Keratinocyte (primary cell): ENCODE measurements around the gene RAB37. TPM values are rescaled to one million over a fixed set of nuclear protein-coding genes. Genes with fewer than 3 reads are reported as not detected.

Experiments
- DNase-seq: peaks from one replicate; pipeline ENCODE4 v3.0.0-alpha.2; 2011; ENCODE audit warnings: low read depth, missing footprints, low spot score
- FAIRE-seq: peaks from 2 replicates; lab custom pipeline; 2011; peaks lifted over from hg19 to GRCh38; lab: Jason Lieb, UNC
- H2AFZ ChIP-seq: 2 replicates; pipeline ENCODE4 v1.6.0; 2012; ENCODE audit warnings: low read length, control low read depth, inconsistent platforms; ENCODE audit not compliant: control insufficient read depth
- H3K27ac ChIP-seq: 2 replicates; pipeline ENCODE4 v1.5.1; 2011; ENCODE audit warnings: low read length; ENCODE audit not compliant: control insufficient read depth, insufficient read depth
- H3K27me3 ChIP-seq: 3 replicates; pipeline ENCODE4 v1.6.0; 2011; ENCODE audit warnings: low read length; ENCODE audit not compliant: control insufficient read depth, insufficient read depth; ENCODE audit errors: extremely low read depth
- H3K36me3 ChIP-seq, 2 experiments: 2 replicates in 1 of 2; 3 replicates in 1 of 2; pipeline ENCODE4 v1.5.1; 2011; ENCODE audit warnings: low read length in 2 of 2, mild to moderate bottlenecking in 1 of 2; ENCODE audit not compliant: control insufficient read depth in 2 of 2, insufficient read depth in 2 of 2; ENCODE audit errors: extremely low read depth in 1 of 2
- H3K4me1 ChIP-seq: 3 replicates; pipeline ENCODE4 v1.5.1; 2011; ENCODE audit warnings: low read length; ENCODE audit not compliant: control insufficient read depth, insufficient read depth; ENCODE audit errors: extremely low read depth
- H3K4me2 ChIP-seq: 3 replicates; pipeline ENCODE4 v1.6.0; 2011; ENCODE audit warnings: low read depth, low read length; ENCODE audit not compliant: control insufficient read depth, insufficient read depth; ENCODE audit errors: extremely low read depth
- H3K4me3 ChIP-seq, 3 experiments: fragments of 200-600 bp in 1 of 3; sonication (generic) in 1 of 3; 2 replicates in 2 of 3; 3 replicates in 1 of 3; pipeline ENCODE4 v1.5.1; 2011 to 2016; ENCODE audit warnings: low read length in 3 of 3, mild to moderate bottlenecking in 3 of 3, control low read depth in 2 of 3, inconsistent platforms in 1 of 3, low read depth in 1 of 3, mixed read lengths in 1 of 3, mixed run types in 1 of 3, moderate library complexity in 1 of 3; ENCODE audit not compliant: control insufficient read depth in 2 of 3, insufficient read depth in 2 of 3; ENCODE audit errors: extremely low read depth in 1 of 3
- H3K79me2 ChIP-seq: 2 replicates; pipeline ENCODE4 v1.6.0; 2012; ENCODE audit warnings: low read length; ENCODE audit not compliant: control insufficient read depth, insufficient read depth
- H3K9ac ChIP-seq: 3 replicates; pipeline ENCODE4 v1.6.0; 2011; ENCODE audit warnings: low read length; ENCODE audit not compliant: control insufficient read depth, insufficient read depth; ENCODE audit errors: extremely low read depth
- H3K9me1 ChIP-seq: 3 replicates; pipeline ENCODE4 v1.6.0; 2011; ENCODE audit warnings: low read length; ENCODE audit not compliant: control insufficient read depth, insufficient read depth; ENCODE audit errors: extremely low read depth
- H3K9me3 ChIP-seq: 2 replicates; pipeline ENCODE4 v1.5.1; 2012; ENCODE audit warnings: low read depth, low read length; ENCODE audit not compliant: control insufficient read depth
- H4K20me1 ChIP-seq: 3 replicates; pipeline ENCODE4 v1.6.0; 2011; ENCODE audit warnings: low read length; ENCODE audit not compliant: control insufficient read depth, insufficient read depth; ENCODE audit errors: extremely low read depth
- EZH2 ChIP-seq: IDR thresholded peaks from one replicate; pipeline ENCODE4 v1.6.1; 2012; ENCODE audit warnings: inconsistent platforms, mild to moderate bottlenecking, low read length, moderate library complexity
- dilution Hi-C: fragments of 300-500 bp; cut with MboI; formaldehyde crosslinking; loops from one replicate; pipeline ENCODE4 v1.7.0; 2020; ENCODE audit warnings: low sequenced_read_pairs; ENCODE audit not compliant: extremely low pct_ligation_motif_present
- polyA plus RNA-seq, 5 experiments: library from polyadenylated mRNA; depleted of rRNA in 3 of 5; stranded (reverse) in 3 of 5; stranded (forward) in 1 of 5; unstranded in 1 of 5; fragments of >200 nt; gene quantifications; 1 replicate in 1 of 5; 2 replicates in 3 of 5; 3 replicates in 1 of 5; pipeline versions ENCODE4 v1.2.1 to v1.2.3, GENCODE V29; 2011 to 2012; ENCODE audit warnings: missing spikeins in 2 of 5, low read depth in 1 of 5, low replicate concordance in 1 of 5
- TF ChIP-seq, protein P1 (sequence below), 3 experiments: IDR thresholded peaks in 1 of 3; conservative IDR thresholded peaks in 1 of 3; optimal IDR thresholded peaks in 1 of 3; 2 replicates in 2 of 3; 3 replicates in 1 of 3; pipeline versions ENCODE3 to v1.5.1; 2011; ENCODE audit warnings: low read length in 3 of 3, mild to moderate bottlenecking in 3 of 3, moderate library complexity in 2 of 3, control low read depth in 1 of 3, inconsistent platforms in 1 of 3; ENCODE audit not compliant: insufficient read depth in 2 of 3; ENCODE audit errors: extremely low read depth in 1 of 3

Gene RAB37
- polyA plus RNA-seq, 1 donor (not counting 4 experiments of a cell fraction or from before 2014, with no cell fraction given): 0.03 TPM

DNA sequence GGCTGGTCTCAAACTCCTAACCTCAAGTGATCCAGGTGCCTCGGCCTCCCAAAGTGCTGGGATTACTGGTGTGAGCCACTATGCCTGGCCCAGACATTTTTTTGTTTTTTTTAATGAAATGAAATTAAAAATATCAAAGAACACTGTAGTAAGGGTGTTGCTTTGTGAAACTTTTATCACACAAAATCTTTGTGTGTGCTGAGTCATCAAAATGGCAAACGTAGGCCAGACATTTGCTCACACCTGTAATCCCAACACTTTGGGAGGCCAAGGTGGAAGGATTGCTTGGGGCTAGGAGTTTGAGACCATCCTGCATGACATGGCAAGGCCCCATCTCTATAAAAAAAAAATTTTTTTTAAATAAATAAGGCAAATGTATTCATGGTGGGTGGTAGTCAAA lies 29.4 kb downstream of the RAB37 start:
- no peaks in the 10 kb centered on the region for H3K4me1 ChIP-seq
- DNase-seq (no peak), FAIRE-seq (no peak)
- H3K9me1 ChIP-seq: no peaks in the 10 kb centered on the region
- H3K79me2 ChIP-seq: peaks cover 8% of the 10 kb centered on the region
- H3K27me3 ChIP-seq: no peaks in the 10 kb centered on the region
- H3K4me2 ChIP-seq: no peak overlapping the region
- no peak for TF ChIP-seq EZH2
- TF ChIP-seq, protein P1, sequence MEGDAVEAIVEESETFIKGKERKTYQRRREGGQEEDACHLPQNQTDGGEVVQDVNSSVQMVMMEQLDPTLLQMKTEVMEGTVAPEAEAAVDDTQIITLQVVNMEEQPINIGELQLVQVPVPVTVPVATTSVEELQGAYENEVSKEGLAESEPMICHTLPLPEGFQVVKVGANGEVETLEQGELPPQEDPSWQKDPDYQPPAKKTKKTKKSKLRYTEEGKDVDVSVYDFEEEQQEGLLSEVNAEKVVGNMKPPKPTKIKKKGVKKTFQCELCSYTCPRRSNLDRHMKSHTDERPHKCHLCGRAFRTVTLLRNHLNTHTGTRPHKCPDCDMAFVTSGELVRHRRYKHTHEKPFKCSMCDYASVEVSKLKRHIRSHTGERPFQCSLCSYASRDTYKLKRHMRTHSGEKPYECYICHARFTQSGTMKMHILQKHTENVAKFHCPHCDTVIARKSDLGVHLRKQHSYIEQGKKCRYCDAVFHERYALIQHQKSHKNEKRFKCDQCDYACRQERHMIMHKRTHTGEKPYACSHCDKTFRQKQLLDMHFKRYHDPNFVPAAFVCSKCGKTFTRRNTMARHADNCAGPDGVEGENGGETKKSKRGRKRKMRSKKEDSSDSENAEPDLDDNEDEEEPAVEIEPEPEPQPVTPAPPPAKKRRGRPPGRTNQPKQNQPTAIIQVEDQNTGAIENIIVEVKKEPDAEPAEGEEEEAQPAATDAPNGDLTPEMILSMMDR (optimal IDR thresholded peaks at IDR 0.05 in 1 of 3, IDR thresholded peaks at IDR 0.05 in 1 of 3, conservative IDR thresholded peaks at IDR 0.05 in 1 of 3; ENCODE audit: extremely low read depth in 1 of 3, insufficient read depth in 2 of 3, low read length in 3 of 3): no peak
- H3K36me3 ChIP-seq: peaks cover 12 to 28% of the 10 kb centered on the region in 2 experiments
- no peak overlapping the region for H3K9ac ChIP-seq
- dilution Hi-C loops: no loop called here
- H4K20me1 ChIP-seq: no peaks in the 10 kb centered on the region
- H2AFZ ChIP-seq: no peak overlapping the region
- H3K27ac ChIP-seq: no peak overlapping the region
- H3K4me3 ChIP-seq: no peak overlapping the region
- H3K9me3 ChIP-seq: no peaks in the 10 kb centered on the region

DNA sequence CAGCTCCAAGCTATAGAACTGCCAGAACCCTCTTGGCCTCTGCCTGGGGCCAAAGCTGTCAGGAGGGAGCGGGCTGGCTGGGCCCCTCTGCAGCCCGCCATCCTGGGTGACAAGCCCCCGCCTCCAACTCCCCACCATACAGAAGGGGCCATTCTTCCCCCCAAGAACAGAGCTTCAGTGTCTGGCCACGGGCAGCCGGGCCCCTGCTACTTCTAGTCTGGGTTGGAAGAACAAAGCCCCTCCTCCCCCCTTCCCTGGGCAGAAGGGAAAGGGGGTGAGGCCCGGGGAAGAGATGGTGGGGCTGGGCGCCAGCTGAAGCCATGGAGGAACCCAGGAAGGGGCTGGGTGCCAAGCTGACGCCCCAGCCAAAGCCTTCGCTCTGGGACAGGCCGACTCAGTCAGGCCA lies 30.1 kb downstream of the RAB37 start:
- Histone ChIP-seq H3K4me3 (no peak overlapping the region), H3K9me1 (no peaks in the 10 kb centered on the region), H3K27ac (no peak overlapping the region), H3K4me2 (no peak overlapping the region), H3K4me1 (no peaks in the 10 kb centered on the region), H3K9ac (no peak overlapping the region), H3K79me2 (peaks cover 2% of the 10 kb centered on the region), H4K20me1 (no peaks in the 10 kb centered on the region), H3K36me3 (peaks cover 18 to 35% of the 10 kb centered on the region in 2 experiments), H3K9me3 (no peaks in the 10 kb centered on the region), H2AFZ (no peak overlapping the region), H3K27me3 (no peaks in the 10 kb centered on the region)
- FAIRE-seq (no peak), DNase-seq (no peak)
- no peak for TF ChIP-seq EZH2
- TF ChIP-seq, protein P1 (optimal IDR thresholded peaks at IDR 0.05 in 1 of 3, IDR thresholded peaks at IDR 0.05 in 1 of 3, conservative IDR thresholded peaks at IDR 0.05 in 1 of 3; ENCODE audit: extremely low read depth in 1 of 3, insufficient read depth in 2 of 3, low read length in 3 of 3): no peak
- dilution Hi-C loops: no loop called here
